NCI-H146 treated with DMSO at 0.1 percent for 48 hours (cell line): ENCODE measurements around the gene CEP131.

ENCODE experiments used
- DNase-seq: peaks from one replicate; lab custom pipeline; 2025; ENCODE audit not compliant: unreplicated experiment; lab: John Stamatoyannopoulos, UW

Gene CEP131

GRCh38 chr17:81238815-81239713 lies 16.3 kb upstream of the CEP131 start, which contains the start of the genes NDUFAF8 and TEPSIN:
TSS of gene NDUFAF8 (plus strand) at chr17:81239318. CDS start at chr17:81239364, 46 bp downstream.
TSS of gene TEPSIN (minus strand) at chr17:81239055. CDS start at chr17:81239033, 22 bp downstream.
- peak; percentile 97 for DNase-seq

- no peak for DNase-seq
Measured at GRCh38 chr17:81238490-81238814, 15.7 kb upstream of the CEP131 start.

GRCh38 chr17:81237591-81238489 lies 15.1 kb upstream of the CEP131 start:
- DNase-seq = no peak

GRCh38 chr17:81236784-81237183 lies 14.0 kb upstream of the CEP131 start:
- DNase-seq = no peak

- DNase-seq = no peak
Measured at GRCh38 chr17:81235822-81236740, 13.3 kb upstream of the CEP131 start.

GRCh38 chr17:81234940-81235821 lies 12.4 kb upstream of the CEP131 start:
- no peak for DNase-seq

GRCh38 chr17:81234506-81234855 lies 11.7 kb upstream of the CEP131 start:
- DNase-seq = no peak

GRCh38 chr17:81233811-81234505 lies 11.2 kb upstream of the CEP131 start:
- DNase-seq = no peak

- DNase-seq = no peak
Measured at GRCh38 chr17:81233316-81233715, 10.6 kb upstream of the CEP131 start.

- DNase-seq = no peak
Measured at GRCh38 chr17:81232616-81233241, 10.0 kb upstream of the CEP131 start.

- no peak for DNase-seq
Measured at GRCh38 chr17:81231766-81232581, 9.2 kb upstream of the CEP131 start.

GRCh38 chr17:81231121-81231645 lies 8.4 kb upstream of the CEP131 start:
- no peak for DNase-seq

- no peak for DNase-seq
Measured at GRCh38 chr17:81230043-81230820, 7.5 kb upstream of the CEP131 start.

GRCh38 chr17:81229666-81229920 lies 6.8 kb upstream of the CEP131 start:
- DNase-seq = no peak

GRCh38 chr17:81228834-81229665 lies 6.3 kb upstream of the CEP131 start:
- no peak for DNase-seq

GRCh38 chr17:81228420-81228819 lies 5.7 kb upstream of the CEP131 start:
- DNase-seq = no peak
